HepG2 (cell line): ENCODE results near the gene AKAP9. TPM values are rescaled to one million over a fixed set of nuclear protein-coding genes. Genes with fewer than 3 reads are reported as not detected.

Experiments
- ATAC-seq: fragments of 200-7000 bp; cut with Tn5 transposase; 3 replicates; pipeline ENCODE4 v1.9.1; 2020; ENCODE audit warnings: mild to moderate bottlenecking, moderate library complexity
- BruUV-seq: library from RNA; stranded (reverse); fragments of 400-500 nt; replicated peaks from 2 replicates; lab custom pipeline; 2021; lab: Mats Ljungman, UMichigan
- CTCF ChIA-PET: fragments of 300-600 bp; formaldehyde crosslinking; extraction: SDS; loops from one replicate; lab custom pipeline; 2021; ENCODE audit warnings: low total read pairs, inconsistent platforms, low intra/inter-chr PET ratio; lab: Yijun Ruan, JAX
- POLR2A ChIA-PET: fragments of 350-600 bp; sonication (Branson Sonifier 250); formaldehyde crosslinking; loops from one replicate; lab custom pipeline; 2020; ENCODE audit warnings: antibody characterized with exemption, inconsistent platforms; lab: Yijun Ruan, JAX
- DNase-seq: peaks from one replicate; pipeline ENCODE4 v3.0.0-alpha.2; 2015; ENCODE audit warnings: low spot score
- FAIRE-seq: peaks from 3 replicates; lab custom pipeline; 2011; peaks lifted over from hg19 to GRCh38; lab: Jason Lieb, UNC
- H2AFZ ChIP-seq: one replicate; pipeline ENCODE4 v1.6.1; 2011; ENCODE audit warnings: low read length, inconsistent platforms
- H3K27ac ChIP-seq: fragments of 300-600 bp; 3 replicates; pipeline ENCODE4 v1.8.0; 2011; ENCODE audit warnings: mixed run types, mild to moderate bottlenecking, mixed read lengths, low read length, inconsistent platforms; ENCODE audit not compliant: insufficient read depth; ENCODE audit errors: extremely low read length
- H3K27me3 ChIP-seq, 2 experiments: fragments of 200-600 bp in 1 of 2; 2 replicates in 1 of 2; 3 replicates in 1 of 2; pipeline versions ENCODE4 v1.6.0 to v1.8.0; 2011; ENCODE audit warnings: low read length in 2 of 2, mild to moderate bottlenecking in 2 of 2, moderate library complexity in 2 of 2, inconsistent platforms in 1 of 2; ENCODE audit not compliant: insufficient read depth in 2 of 2, control insufficient read depth in 1 of 2
- H3K36me3 ChIP-seq, 2 experiments: fragments of 200-600 bp in 1 of 2; replicated peaks in 1 of 2; 2 replicates in 1 of 2; 3 replicates in 1 of 2; pipeline versions ENCODE4 v1.5.1 to v1.8.0; 2011; ENCODE audit warnings: low read length in 2 of 2, inconsistent platforms in 1 of 2; ENCODE audit not compliant: insufficient read depth in 2 of 2, control insufficient read depth in 1 of 2
- H3K4me1 ChIP-seq: 2 replicates; pipeline ENCODE4 v1.5.1; 2012; ENCODE audit warnings: low read length, inconsistent platforms; ENCODE audit not compliant: insufficient read depth
- H3K4me2 ChIP-seq: 2 replicates; pipeline ENCODE4 v1.6.0; 2011; ENCODE audit warnings: low read depth, low read length, inconsistent platforms
- H3K4me3 ChIP-seq, 3 experiments: fragments of 200-600 bp in 1 of 3; sonication (generic), shearing (Covaris generic) in 1 of 3; replicated peaks in 1 of 3; 2 replicates each; pipeline ENCODE4 v1.5.1; 2011 to 2016; ENCODE audit warnings: low read length in 3 of 3, inconsistent platforms in 2 of 3, low read depth in 2 of 3, mild to moderate bottlenecking in 2 of 3, control low read depth in 1 of 3, mixed read lengths in 1 of 3; ENCODE audit not compliant: insufficient read depth in 1 of 3
- H3K79me2 ChIP-seq: one replicate; pipeline ENCODE4 v1.6.1; 2011; ENCODE audit warnings: low read length, inconsistent platforms; ENCODE audit not compliant: insufficient read depth
- H3K9ac ChIP-seq: 2 replicates; pipeline ENCODE4 v1.6.0; 2011; ENCODE audit warnings: mild to moderate bottlenecking, low read depth, low read length, inconsistent platforms; ENCODE audit not compliant: insufficient read depth
- H3K9me3 ChIP-seq: 2 replicates; pipeline ENCODE4 v1.5.1; 2012; ENCODE audit warnings: mild to moderate bottlenecking, low read length
- H4K20me1 ChIP-seq: 2 replicates; pipeline ENCODE4 v1.6.0; 2011; ENCODE audit warnings: inconsistent platforms, mild to moderate bottlenecking, low read length, moderate library complexity; ENCODE audit not compliant: insufficient read depth
- E2F5 ChIP-seq: sonication (generic); formaldehyde crosslinking; conservative IDR thresholded peaks from 2 replicates; pipeline ENCODE4 v1.4.0; 2020; ENCODE audit warnings: missing genetic modification reagents
- ISL2 ChIP-seq: sonication (generic); formaldehyde crosslinking; IDR thresholded peaks from 2 replicates; pipeline ENCODE4 v1.5.0; 2020; ENCODE audit warnings: missing genetic modification reagents
- KDM2A ChIP-seq: sonication (generic); formaldehyde crosslinking; IDR thresholded peaks from 2 replicates; pipeline ENCODE4 v1.4.0; 2020; ENCODE audit warnings: low read depth, missing genetic modification reagents, borderline replicate concordance
- MEIS2 ChIP-seq: sonication (generic); formaldehyde crosslinking; IDR thresholded peaks from 2 replicates; pipeline ENCODE4 v1.9.0; 2021; ENCODE audit warnings: mild to moderate bottlenecking, missing genetic modification reagents
- NCOR1 ChIP-seq: fragments of 200-600 bp; sonication (generic); IDR thresholded peaks from 2 replicates; pipeline ENCODE4 v1.7.0; 2017; ENCODE audit warnings: antibody characterized with exemption, low read length, borderline replicate concordance
- NFIB ChIP-seq: sonication (generic); formaldehyde crosslinking; IDR thresholded peaks from 2 replicates; pipeline ENCODE4 v1.9.0; 2021; ENCODE audit warnings: missing genetic modification reagents, mild to moderate bottlenecking, borderline replicate concordance
- TCF12 ChIP-seq, 2 experiments: fragments of 450-650 bp in 1 of 2; sonication (generic) in 1 of 2; formaldehyde crosslinking in 1 of 2; IDR thresholded peaks; 2 replicates each; pipeline versions ENCODE4 v1.6.1 to v1.8.0; 2017 to 2022; ENCODE audit warnings: antibody characterized with exemption in 1 of 2, mild to moderate bottlenecking in 1 of 2, missing genetic modification reagents in 1 of 2, moderate library complexity in 1 of 2
- THAP9 ChIP-seq: sonication (generic); formaldehyde crosslinking; IDR thresholded peaks from 2 replicates; pipeline ENCODE4; 2020; ENCODE audit warnings: missing genetic modification reagents, mild to moderate bottlenecking, borderline replicate concordance
- ZHX2 ChIP-seq, 2 experiments: sonication (generic) in 1 of 2; formaldehyde crosslinking in 1 of 2; IDR thresholded peaks; 2 replicates each; pipeline versions ENCODE4 v1.6.1 to v1.9.0; 2014 to 2022; ENCODE audit warnings: antibody characterized with exemption in 1 of 2, borderline replicate concordance in 1 of 2, inconsistent platforms in 1 of 2, low read depth in 1 of 2, missing genetic modification reagents in 1 of 2
- WGBS: methylation state at CpG from one replicate; pipeline ENCODE4 v1.1.6; 2017; ENCODE audit warnings: low lambda C conversion rate; 5-methylcytosine and 5-hydroxymethylcytosine counted together
- in situ Hi-C: cut with HindIII; loops from 2 replicates; pipeline ENCODE4 v1.10.0; 2017; ENCODE audit warnings: low pct_unique_long_range_greater_than_20kb; ENCODE audit not compliant: extremely low pct_ligation_motif_present
- intact Hi-C: fragments of 100-400 bp; cut with micrococcal nuclease; formaldehyde crosslinking; loops from one replicate; pipeline ENCODE4 v1.10.0; 2022; ENCODE audit not compliant: unreplicated experiment
- polyA plus RNA-seq, 8 experiments: library from polyadenylated mRNA; depleted of rRNA in 3 of 8; stranded (reverse) in 7 of 8; unstranded in 1 of 8; fragments of >200 nt; fragmentation: Illumina TruSeq in 4 of 8; extraction: Trizol in 4 of 8; gene quantifications; 2 replicates each; pipeline versions ENCODE4 v1.2.1 to v1.2.3, GENCODE V29; 2011 to 2016; ENCODE audit warnings: low read depth in 4 of 8, missing spikeins in 1 of 8, mixed read lengths in 1 of 8; ENCODE audit not compliant: insufficient read depth in 1 of 8
- total RNA-seq, 5 experiments: library from RNA; depleted of rRNA; stranded (reverse); fragments of >200 nt; fragmentation: Illumina TruSeq; extraction: Trizol; gene quantifications; 2 replicates each; pipeline ENCODE4 v1.2.3, GENCODE V29; 2016; ENCODE audit warnings: low read depth in 1 of 5

The AKAP9 gene
- total and polyA plus RNA-seq, 2 of the 13 experiments (the other 11 are each of a cell fraction or from before 2014, with no cell fraction given): 27.6 to 33.1 TPM

- no TSS peak for BruUV-seq
- no peaks in the 10 kb centered on the region for H3K9me3 ChIP-seq
- DNase-seq: no peak
- no peak for FAIRE-seq
- 97% methylated on average over 5 of the region's 5 CpGs for WGBS
- no peak overlapping the region for H3K9ac ChIP-seq
- no peaks in the 10 kb centered on the region for H3K79me2 ChIP-seq
- no peak overlapping the region for H3K4me3 ChIP-seq
- no peaks in the 10 kb centered on the region for H4K20me1 ChIP-seq
- no peaks in the 10 kb centered on the region for H3K27me3 ChIP-seq
- no peak overlapping the region for H2AFZ ChIP-seq
- H3K4me1 ChIP-seq: no peaks in the 10 kb centered on the region
- H3K4me2 ChIP-seq: no peak overlapping the region
- ChIA-PET CTCF (no interaction called here), POLR2A (no interaction called here)
- H3K27ac ChIP-seq: no peak overlapping the region
- ATAC-seq: no peak
- in situ Hi-C loops: no loop called here
- H3K36me3 ChIP-seq: peaks cover 0 to 19% of the 10 kb centered on the region in 2 experiments; a peak in 3 of 5 replicates
- intact Hi-C loops: no loop called here
- TF ChIP-seq NFIB (CRISPR knock-in tag) (no peak), KDM2A (no peak), TCF12 (IDR thresholded peaks at IDR 0.05) (no peak), TCF12 (CRISPR knock-in tag; IDR thresholded peaks at IDR 0.05) (no peak), MEIS2 (CRISPR knock-in tag) (no peak), NCOR1 (no peak), THAP9 (CRISPR knock-in tag) (no peak), ZHX2 (IDR thresholded peaks at IDR 0.05; ENCODE audit: low read depth) (no peak), ZHX2 (CRISPR knock-in tag; IDR thresholded peaks at IDR 0.05; ENCODE audit: borderline replicate concordance) (no peak), ISL2 (CRISPR knock-in tag) (no peak), E2F5 (CRISPR knock-in tag) (no peak)
Observed at GRCh38 chr7:92058040-92058439, 117.4 kb downstream of the AKAP9 start.
